Measurements from ENCODE around the gene KLHL42. TPM values are rescaled to one million over a fixed set of nuclear protein-coding genes. Genes with fewer than 3 reads are reported as not detected.

The KLHL42 gene
- total and polyA plus RNA-seq, 7 donors, result 0.94 to 4.6 (median 2.8) TPM

GRCh38 chr12:27823038-27823437 lies 43.0 kb downstream of the KLHL42 start:
- Histone ChIP-seq H3K4me1 (no peaks in the 10 kb centered on the region), H3K9me3 (no peaks in the 10 kb centered on the region), H3K27me3 (ENCODE audit: insufficient read depth in 3 of 3, low read length in 2 of 3) (no peaks in the 10 kb centered on the region), H3K4me3 (no peak overlapping the region), H3K36me3 (ENCODE audit: insufficient read depth in 1 of 2, low read depth in 1 of 2) (no peaks in the 10 kb centered on the region), H3K27ac (no peak overlapping the region)
- ATAC-seq (no peak), DNase-seq (no peak)
- WGBS, 3 donors, result 80 to 86% (median 86%) methylated on average over 5 of the region's 5 CpGs
- intact Hi-C loops (cut with DNase I), result no loop called here
- TF ChIP-seq CTCF (IDR thresholded peaks at IDR 0.05), result no peak

GRCh38 chr12:27824126-27824842 lies 44.3 kb downstream of the KLHL42 start:
- no peak overlapping the region for H3K4me3 ChIP-seq
- H3K36me3 ChIP-seq (ENCODE audit: insufficient read depth in 1 of 2, low read depth in 1 of 2), result no peaks in the 10 kb centered on the region
- no peak for TF ChIP-seq CTCF (IDR thresholded peaks at IDR 0.05)
- ATAC-seq (no peak), DNase-seq (no peak)
- H3K27me3 ChIP-seq (ENCODE audit: insufficient read depth in 3 of 3, low read length in 2 of 3), result no peaks in the 10 kb centered on the region
- H3K4me1 ChIP-seq, result no peaks in the 10 kb centered on the region
- no peak overlapping the region for H3K27ac ChIP-seq
- intact Hi-C loops (cut with DNase I), result no loop called here
- H3K9me3 ChIP-seq, result no peaks in the 10 kb centered on the region
- WGBS, 3 donors, result 57 to 64% (median 62%) methylated on average over 12 of the region's 12 CpGs

- Histone ChIP-seq H3K4me1 (no peaks in the 10 kb centered on the region), H3K9me3 (no peaks in the 10 kb centered on the region), H3K27ac (no peak overlapping the region), H3K36me3 (ENCODE audit: insufficient read depth in 1 of 2, low read depth in 1 of 2) (no peaks in the 10 kb centered on the region), H3K4me3 (no peak overlapping the region), H3K27me3 (ENCODE audit: insufficient read depth in 3 of 3, low read length in 2 of 3) (no peaks in the 10 kb centered on the region)
- TF ChIP-seq CTCF (IDR thresholded peaks at IDR 0.05), result no peak
- DNase-seq (no peak), ATAC-seq (no peak)
- 79 to 89% (median 87%) methylated on average over 1 of the region's 1 CpG for WGBS, 3 donors
- intact Hi-C loops (cut with DNase I), result no loop called here
These were observed 46.0 kb downstream of the KLHL42 start for GRCh38 chr12:27826076-27826475.

GRCh38 chr12:27828196-27828595 lies 48.2 kb downstream of the KLHL42 start:
- Histone ChIP-seq H3K9me3 (no peaks in the 10 kb centered on the region), H3K27me3 (ENCODE audit: insufficient read depth in 3 of 3, low read length in 2 of 3) (no peaks in the 10 kb centered on the region), H3K4me3 (no peak overlapping the region), H3K4me1 (no peaks in the 10 kb centered on the region), H3K36me3 (ENCODE audit: insufficient read depth in 1 of 2, low read depth in 1 of 2) (no peaks in the 10 kb centered on the region), H3K27ac (no peak overlapping the region)
- ATAC-seq (no peak), DNase-seq (no peak)
- TF ChIP-seq CTCF (IDR thresholded peaks at IDR 0.05), result no peak
- intact Hi-C loops (cut with DNase I), result no loop called here
- WGBS, 3 donors, result 95 to 97% (median 96%) methylated on average over 3 of the region's 3 CpGs

Data from psoas muscle (tissue), 8 donors.